PFSK-1 (cell line): Measurements from ENCODE around the gene SH3RF1.

Experiments
- FOXP2 ChIP-seq: optimal IDR thresholded peaks from 2 replicates; pipeline ENCODE3; 2011; ENCODE audit warnings: borderline replicate concordance, control low read depth, inconsistent platforms; ENCODE audit not compliant: insufficient read depth; ENCODE audit errors: extremely low read length, extremely low read depth
- POLR2AphosphoS5 ChIP-seq: IDR thresholded peaks from 2 replicates; pipeline ENCODE4 v1.6.1; 2012; ENCODE audit warnings: low read depth, mild to moderate bottlenecking, control low read depth, low read length, moderate library complexity
- REST ChIP-seq, 2 experiments: IDR thresholded peaks; 2 replicates each; pipeline versions ENCODE4 v1.6.1 to v1.8.0; 2011 to 2012; ENCODE audit warnings: low read depth in 2 of 2, low read length in 2 of 2, control low read depth in 1 of 2, inconsistent platforms in 1 of 2, mild to moderate bottlenecking in 1 of 2, moderate library complexity in 1 of 2; ENCODE audit not compliant: insufficient read depth in 1 of 2
- SIN3A ChIP-seq: IDR thresholded peaks from 2 replicates; pipeline ENCODE4 v1.6.1; 2012; ENCODE audit warnings: mild to moderate bottlenecking, low read length, moderate library complexity, borderline replicate concordance; ENCODE audit not compliant: insufficient read depth
- TAF1 ChIP-seq: IDR thresholded peaks from 2 replicates; pipeline ENCODE4 v1.6.1; 2012; ENCODE audit warnings: low read length, control low read depth, borderline replicate concordance; ENCODE audit not compliant: insufficient read depth

The SH3RF1 gene

GRCh38 chr4:169259271-169259670 lies 11.5 kb downstream of the SH3RF1 start:
- TF ChIP-seq FOXP2 (no peak), TAF1 (no peak), POLR2AphosphoS5 (no peak), SIN3A (no peak), REST (IDR thresholded peaks at IDR 0.05; ENCODE audit: insufficient read depth in 1 of 2, low read depth in 2 of 2, low read length in 2 of 2) (no peak)

- TF ChIP-seq SIN3A: no peak
- no peak for TF ChIP-seq FOXP2
- TF ChIP-seq POLR2AphosphoS5: no peak
- TF ChIP-seq TAF1: no peak
- no peak for TF ChIP-seq REST (IDR thresholded peaks at IDR 0.05; ENCODE audit: insufficient read depth in 1 of 2, low read depth in 2 of 2, low read length in 2 of 2)
These were observed 12.6 kb downstream of the SH3RF1 start for GRCh38 chr4:169258141-169258540.

GRCh38 chr4:169256856-169257761 lies 13.6 kb downstream of the SH3RF1 start:
- TF ChIP-seq POLR2AphosphoS5 (no peak), SIN3A (no peak), TAF1 (no peak), FOXP2 (no peak)

GRCh38 chr4:169256101-169256612 lies 14.6 kb downstream of the SH3RF1 start:
- TF ChIP-seq SIN3A: no peak
- no peak for TF ChIP-seq REST (IDR thresholded peaks at IDR 0.05; ENCODE audit: insufficient read depth in 1 of 2, low read depth in 2 of 2, low read length in 2 of 2)
- no peak for TF ChIP-seq POLR2AphosphoS5
- no peak for TF ChIP-seq TAF1
- no peak for TF ChIP-seq FOXP2

GRCh38 chr4:169254546-169254983 lies 16.2 kb downstream of the SH3RF1 start:
- TF ChIP-seq SIN3A: no peak
- no peak for TF ChIP-seq TAF1
- TF ChIP-seq FOXP2: no peak
- no peak for TF ChIP-seq REST (IDR thresholded peaks at IDR 0.05; ENCODE audit: insufficient read depth in 1 of 2, low read depth in 2 of 2, low read length in 2 of 2)
- no peak for TF ChIP-seq POLR2AphosphoS5
